Measurements from ENCODE around the gene ING4. TPM values are rescaled to one million over a fixed set of nuclear protein-coding genes. Genes with fewer than 3 reads are reported as not detected.

The ING4 gene
- total RNA-seq, 1 experiment from 2014 or later, result 20.1 TPM

GRCh38 chr12:6635856-6636531, 26.9 kb downstream of the ING4 start, which contains the start of gene LPAR5:
Gene LPAR5, minus strand, starts transcription at chr12:6635959. Its CDS starts 14,711 bp downstream, at chr12:6621248.
- DNase-seq, result peak; percentile 77

More at GRCh38 chr12:6635856-6636531, 26.9 kb downstream of the ING4 start, which contains the start of gene LPAR5:
- Histone ChIP-seq H3K4me1 (ENCODE audit: insufficient read depth, low read length) (no peaks in the 10 kb centered on the region), H2BK120ac (ENCODE audit: low read depth, low read length, poor library complexity, severe bottlenecking) (no peak within 1 kb of the TSS), H4K20me1 (ENCODE audit: control insufficient read depth, insufficient read depth, insufficient read length) (no peaks in the 10 kb centered on the region), H3K9me3 (ENCODE audit: control insufficient read depth, low read depth, low read length) (no peaks in the 10 kb centered on the region), H3K4ac (ENCODE audit: low read depth, low read length) (no peak within 1 kb of the TSS), H3K14ac (ENCODE audit: insufficient read depth, low read length) (no peak within 1 kb of the TSS), H3K9ac (ENCODE audit: extremely low read depth, insufficient read length, low read length) (no peak within 1 kb of the TSS), H2AK5ac (ENCODE audit: insufficient read length, low read length) (no peak within 1 kb of the TSS), H2BK20ac (ENCODE audit: low read depth, low read length, poor library complexity, severe bottlenecking) (no peak within 1 kb of the TSS), H3K23me2 (ENCODE audit: insufficient read length, low read depth, low read length, poor library complexity, severe bottlenecking) (no peaks in the 10 kb centered on the region), H3K27me3 (ENCODE audit: insufficient read depth, low read length) (no peaks in the 10 kb centered on the region), H3K79me1 (ENCODE audit: insufficient read depth, low read depth, low read length, poor library complexity, severe bottlenecking) (no peaks in the 10 kb centered on the region), H2BK5ac (ENCODE audit: insufficient read length, low read length) (no peak within 1 kb of the TSS), H4K5ac (ENCODE audit: insufficient read length, low read depth, low read length) (no peak within 1 kb of the TSS), H4K91ac (ENCODE audit: insufficient read length, low read depth, low read length) (no peak within 1 kb of the TSS), H3K4me2 (ENCODE audit: insufficient read depth, insufficient read length, low read length) (no peak within 1 kb of the TSS), H3K27ac (ENCODE audit: insufficient read length, low read depth, low read length) (no peak within 1 kb of the TSS), H3K23ac (ENCODE audit: insufficient read length, low read depth, low read length) (no peak within 1 kb of the TSS), H3T11ph (ENCODE audit: low read length) (no peak within 1 kb of the TSS), H4K8ac (replicated peaks; ENCODE audit: insufficient read length, low read depth, low read length) (no peak within 1 kb of the TSS), H3K18ac (ENCODE audit: insufficient read length, low read depth, low read length) (no peak within 1 kb of the TSS), H2BK15ac (ENCODE audit: low read depth, low read length) (no peak within 1 kb of the TSS), H2AFZ (ENCODE audit: low read length) (no peak within 1 kb of the TSS), H3K79me2 (ENCODE audit: insufficient read depth, low read length) (no peaks in the 10 kb centered on the region), H2BK12ac (ENCODE audit: insufficient read length, low read depth, low read length) (no peak within 1 kb of the TSS), H3K56ac (ENCODE audit: insufficient read length, low read depth, low read length) (no peak within 1 kb of the TSS)
- H3K4me1 Mint-ChIP-seq, result peaks cover 17 to 25% of the 10 kb centered on the region in 2 experiments
- TF ChIP-seq, protein P1, sequence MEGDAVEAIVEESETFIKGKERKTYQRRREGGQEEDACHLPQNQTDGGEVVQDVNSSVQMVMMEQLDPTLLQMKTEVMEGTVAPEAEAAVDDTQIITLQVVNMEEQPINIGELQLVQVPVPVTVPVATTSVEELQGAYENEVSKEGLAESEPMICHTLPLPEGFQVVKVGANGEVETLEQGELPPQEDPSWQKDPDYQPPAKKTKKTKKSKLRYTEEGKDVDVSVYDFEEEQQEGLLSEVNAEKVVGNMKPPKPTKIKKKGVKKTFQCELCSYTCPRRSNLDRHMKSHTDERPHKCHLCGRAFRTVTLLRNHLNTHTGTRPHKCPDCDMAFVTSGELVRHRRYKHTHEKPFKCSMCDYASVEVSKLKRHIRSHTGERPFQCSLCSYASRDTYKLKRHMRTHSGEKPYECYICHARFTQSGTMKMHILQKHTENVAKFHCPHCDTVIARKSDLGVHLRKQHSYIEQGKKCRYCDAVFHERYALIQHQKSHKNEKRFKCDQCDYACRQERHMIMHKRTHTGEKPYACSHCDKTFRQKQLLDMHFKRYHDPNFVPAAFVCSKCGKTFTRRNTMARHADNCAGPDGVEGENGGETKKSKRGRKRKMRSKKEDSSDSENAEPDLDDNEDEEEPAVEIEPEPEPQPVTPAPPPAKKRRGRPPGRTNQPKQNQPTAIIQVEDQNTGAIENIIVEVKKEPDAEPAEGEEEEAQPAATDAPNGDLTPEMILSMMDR (conservative IDR thresholded peaks at IDR 0.05), result no peak
- H3K36me3 Mint-ChIP-seq (ENCODE audit: insufficient read depth in 1 of 3, low read depth in 3 of 3), result no peaks in the 10 kb centered on the region
- no peak within 1 kb of the TSS; a peak in 1 of 5 replicates for H3K4me3 Mint-ChIP-seq
- H3K27me3 Mint-ChIP-seq (ENCODE audit: low read depth), result peaks cover 22% of the 10 kb centered on the region
- H3K9me3 Mint-ChIP-seq, result no peaks in the 10 kb centered on the region
- WGBS (ENCODE audit: extremely low coverage, insufficient read length, low lambda C conversion rate), result no CpG with 5 or more reads among the region's 18 CpGs
- peak within 1 kb of the TSS in 2 of 3 experiments; percentile 9 to 60; a peak in 3 of 7 replicates for H3K27ac Mint-ChIP-seq

Measured in H9 (cell line).